HL-60 (cell line): ENCODE data around the gene HNRNPR.
"Not testable (repeated sequence)": the region's sequence is repeated elsewhere in the genome, so short reads cannot be mapped to it uniquely, and the experiment has no call there.

ENCODE experiments used
- DNase-seq, 2 experiments: peaks; one replicate each; pipeline ENCODE4 v3.0.0-alpha.2; 2010 to 2020; ENCODE audit warnings: low read depth in 1 of 2, low spot score in 1 of 2
- H3K27ac ChIP-seq: fragments of 250-450 bp; sonication (Bioruptor Pico); replicated peaks from 2 replicates; pipeline ENCODE4 v1.5.1; 2020; ENCODE audit warnings: mild to moderate bottlenecking, moderate library complexity
- H3K27me3 ChIP-seq: fragments of 250-450 bp; sonication (Bioruptor Pico); 2 replicates; pipeline ENCODE4 v1.5.1; 2021; ENCODE audit warnings: mild to moderate bottlenecking, moderate library complexity; ENCODE audit not compliant: insufficient read depth, poor library complexity, severe bottlenecking
- H3K4me3 ChIP-seq: replicated peaks from 2 replicates; pipeline ENCODE4 v1.5.1; 2011; ENCODE audit warnings: mild to moderate bottlenecking, control low read depth, low read length; ENCODE audit not compliant: insufficient read depth
- CTCF ChIP-seq: IDR thresholded peaks from one replicate; pipeline ENCODE4 v1.5.1; 2011; ENCODE audit warnings: low read length, control low read depth, inconsistent platforms; ENCODE audit not compliant: insufficient read depth
- GABPA ChIP-seq: IDR thresholded peaks from 2 replicates; pipeline ENCODE4 v1.6.1; 2012; ENCODE audit warnings: low read depth
- POLR2AphosphoS5 ChIP-seq: IDR thresholded peaks from 2 replicates; pipeline ENCODE4 v1.6.1; 2012; ENCODE audit warnings: low read depth
- REST ChIP-seq: IDR thresholded peaks from 2 replicates; pipeline ENCODE4 v1.6.1; 2012; ENCODE audit warnings: low read depth; ENCODE audit not compliant: insufficient replicate concordance
- SPI1 ChIP-seq: IDR thresholded peaks from 2 replicates; pipeline ENCODE4 v1.6.1; 2012; ENCODE audit warnings: low read depth, mild to moderate bottlenecking, borderline replicate concordance

HNRNPR gene

GRCh38 chr1:23273450-23274133 lies 70.5 kb downstream of the HNRNPR start:
- no peak overlapping the region for H3K4me3 ChIP-seq
- no peaks in the 10 kb centered on the region for H3K27me3 ChIP-seq
- DNase-seq, result no peak
- no peak for TF ChIP-seq GABPA
- TF ChIP-seq POLR2AphosphoS5, result no peak
- TF ChIP-seq SPI1, result no peak
- TF ChIP-seq CTCF, result no peak
- TF ChIP-seq REST, result no peak
- H3K27ac ChIP-seq, result no peak overlapping the region

GRCh38 chr1:23263380-23263887 lies 80.7 kb downstream of the HNRNPR start:
- Histone ChIP-seq H3K27ac (no peak overlapping the region), H3K27me3 (no peaks in the 10 kb centered on the region), H3K4me3 (no peak overlapping the region)
- TF ChIP-seq CTCF, result no peak
- no peak for TF ChIP-seq GABPA
- TF ChIP-seq REST, result no peak
- TF ChIP-seq POLR2AphosphoS5, result no peak
- no peak for TF ChIP-seq SPI1
- no peak for DNase-seq

- not testable (repeated sequence) for DNase-seq, H3K27ac ChIP-seq, H3K27me3 ChIP-seq, H3K4me3 ChIP-seq
Measured at GRCh38 chr1:23258082-23258481, 86.0 kb downstream of the HNRNPR start.

- not testable (repeated sequence) for H3K4me3 ChIP-seq, H3K27me3 ChIP-seq, DNase-seq, H3K27ac ChIP-seq
Measured at GRCh38 chr1:23257371-23257770, 86.7 kb downstream of the HNRNPR start.
